HG03565 (cell line): ENCODE results near the gene PCBP3.

ENCODE experiments used
- ATAC-seq: cut with Tn5 transposase; IDR thresholded peaks from one replicate; pipeline ENCODE4 v1.9.1; 2021; ENCODE audit warnings: mild to moderate bottlenecking, moderate library complexity; ENCODE audit not compliant: unreplicated experiment

The PCBP3 gene

DNA sequence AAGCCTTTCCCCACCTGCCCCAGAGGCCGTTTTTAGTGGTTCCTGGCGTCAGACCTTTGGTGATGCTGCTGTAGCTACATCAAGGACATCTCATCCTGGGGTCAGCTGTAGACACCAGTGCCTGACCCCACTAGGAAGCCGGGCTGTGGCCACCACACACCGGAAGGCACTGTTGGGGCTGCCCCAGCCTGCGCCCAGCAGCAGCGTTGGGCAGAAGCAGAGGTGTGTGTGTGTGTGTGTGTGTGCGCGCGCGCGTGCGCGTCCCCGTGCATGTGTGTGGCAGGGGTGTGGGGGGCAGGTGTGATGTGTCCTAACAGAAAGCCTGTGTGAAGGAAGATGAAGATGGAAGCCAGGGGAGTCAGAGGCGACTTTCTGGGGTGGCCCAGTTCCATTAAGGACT lies 276.1 kb downstream of the PCBP3 start:
- no peak for ATAC-seq

GRCh38 chr21:45920824-45921600 lies 277.5 kb downstream of the PCBP3 start:
- ATAC-seq: no peak

- ATAC-seq: no peak
These were observed 278.4 kb downstream of the PCBP3 start for GRCh38 chr21:45921917-45922316.

GRCh38 chr21:45922648-45923047 lies 279.1 kb downstream of the PCBP3 start:
- ATAC-seq: no peak

DNA sequence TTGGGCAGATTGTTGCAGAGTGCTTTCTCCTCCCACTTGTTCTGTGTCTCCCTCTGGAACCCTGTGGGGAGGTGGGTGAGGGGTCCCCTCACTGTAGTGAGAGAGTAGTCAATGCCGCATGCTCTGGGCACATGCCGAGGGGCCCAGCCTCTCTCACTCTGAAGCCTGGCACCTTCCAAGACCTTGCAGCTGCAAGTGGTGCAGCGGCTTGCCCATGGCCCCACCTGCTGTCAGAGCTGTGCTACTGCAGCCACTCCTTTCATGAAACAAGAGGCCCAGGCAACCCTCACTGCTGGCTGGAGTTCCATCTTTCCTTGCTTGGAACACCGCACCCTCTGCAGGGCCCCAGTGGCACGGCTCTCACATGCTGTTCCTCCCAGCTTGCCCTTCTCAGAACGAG lies 279.6 kb downstream of the PCBP3 start:
- ATAC-seq: no peak

DNA sequence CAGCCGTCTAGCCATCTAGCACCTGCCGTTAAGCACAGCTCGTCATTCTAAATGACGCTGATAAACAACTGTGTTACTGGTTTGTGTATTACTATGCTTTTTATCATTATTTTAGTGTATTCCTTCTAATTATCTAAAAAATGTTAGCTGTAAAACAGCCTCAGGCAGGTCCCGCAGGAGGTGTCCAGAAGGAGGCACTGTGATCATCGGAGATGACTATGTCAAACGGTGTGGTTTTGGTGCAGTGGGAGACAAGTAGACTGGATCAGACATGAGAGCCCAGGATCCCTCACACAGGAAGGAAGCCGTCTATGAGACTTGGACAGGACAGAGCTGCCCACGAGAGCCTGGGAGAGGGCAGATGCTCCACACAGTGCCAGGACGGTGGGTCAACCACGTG lies 282.8 kb downstream of the PCBP3 start:
- ATAC-seq: no peak

GRCh38 chr21:45927032-45927431 lies 283.5 kb downstream of the PCBP3 start:
- no peak for ATAC-seq

GRCh38 chr21:45927851-45928850 lies 284.6 kb downstream of the PCBP3 start:
- no peak for ATAC-seq

GRCh38 chr21:45929449-45929848 lies 285.9 kb downstream of the PCBP3 start:
- no peak for ATAC-seq

DNA sequence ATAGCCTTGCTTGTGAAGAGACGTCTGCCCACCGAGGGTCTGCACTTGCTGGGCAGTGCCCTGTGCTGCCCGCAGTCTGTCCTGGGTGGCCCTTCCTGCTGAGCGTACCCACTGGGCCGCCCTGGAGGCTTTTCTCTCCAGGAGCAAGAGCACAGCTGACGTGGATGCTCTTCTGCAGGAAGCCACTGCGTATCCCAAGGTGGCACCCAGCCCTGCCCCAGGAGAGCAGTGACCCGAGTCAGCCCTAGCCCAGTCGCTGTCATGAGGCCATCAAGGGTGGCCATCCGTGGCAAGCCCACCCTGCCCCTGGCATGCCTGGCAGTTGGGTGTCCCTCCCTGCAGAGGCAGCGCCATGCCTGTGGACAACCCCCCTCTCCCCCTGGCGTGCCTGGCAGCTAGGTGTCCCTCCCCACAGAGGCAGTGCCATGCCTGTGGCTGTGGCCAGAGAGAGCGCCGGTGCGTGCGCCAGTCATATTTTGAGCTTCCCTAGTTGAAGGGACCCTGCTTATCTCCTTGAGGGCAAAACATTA lies 286.8 kb downstream of the PCBP3 start:
- ATAC-seq: no peak

DNA sequence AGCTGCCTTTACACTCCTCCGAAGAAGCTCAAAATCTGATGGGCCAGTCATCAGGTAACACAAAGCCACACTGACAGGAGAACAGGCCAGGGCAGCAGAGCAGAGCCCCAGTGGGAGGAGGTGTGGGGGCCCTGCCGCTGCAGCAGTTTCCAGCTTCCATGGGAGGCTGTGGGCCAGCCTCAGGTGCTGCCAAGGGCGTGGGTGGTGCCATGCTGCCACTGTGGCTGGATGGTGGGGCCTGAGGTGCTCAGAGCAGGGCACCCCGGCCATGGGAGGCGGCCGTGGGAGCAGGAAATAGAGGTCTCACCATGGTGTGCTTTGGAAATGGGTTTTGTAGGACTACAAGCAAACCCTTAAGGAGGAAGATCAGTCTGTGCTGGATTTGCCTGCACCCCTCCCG lies 287.3 kb downstream of the PCBP3 start:
- no peak for ATAC-seq

GRCh38 chr21:45931397-45931969 lies 288.0 kb downstream of the PCBP3 start:
- ATAC-seq: no peak

- no peak for ATAC-seq
These were observed 289.5 kb downstream of the PCBP3 start for GRCh38 chr21:45932922-45933502.

- no peak for ATAC-seq
These were observed 290.6 kb downstream of the PCBP3 start for GRCh38 chr21:45934085-45934484.

DNA sequence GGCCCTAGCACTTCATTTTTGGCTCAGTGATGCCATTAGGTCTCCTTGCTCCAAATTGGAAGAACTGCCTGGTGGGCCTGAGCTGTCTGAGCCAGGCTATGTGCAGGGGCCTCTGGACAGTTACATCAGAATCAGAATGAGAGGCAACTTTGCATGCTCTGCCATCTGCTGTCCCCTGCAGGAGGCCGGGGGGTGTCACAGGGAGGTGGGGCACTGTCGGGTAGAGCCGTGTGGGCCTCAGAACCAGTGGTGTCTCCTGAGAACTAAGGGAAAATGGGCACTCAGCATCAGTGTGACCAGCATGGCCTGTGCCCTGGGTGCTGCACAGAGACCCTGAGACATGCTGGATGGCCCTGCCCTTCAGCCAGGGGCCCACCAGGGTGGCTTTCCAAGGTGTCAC lies 291.0 kb downstream of the PCBP3 start:
- ATAC-seq: no peak

DNA sequence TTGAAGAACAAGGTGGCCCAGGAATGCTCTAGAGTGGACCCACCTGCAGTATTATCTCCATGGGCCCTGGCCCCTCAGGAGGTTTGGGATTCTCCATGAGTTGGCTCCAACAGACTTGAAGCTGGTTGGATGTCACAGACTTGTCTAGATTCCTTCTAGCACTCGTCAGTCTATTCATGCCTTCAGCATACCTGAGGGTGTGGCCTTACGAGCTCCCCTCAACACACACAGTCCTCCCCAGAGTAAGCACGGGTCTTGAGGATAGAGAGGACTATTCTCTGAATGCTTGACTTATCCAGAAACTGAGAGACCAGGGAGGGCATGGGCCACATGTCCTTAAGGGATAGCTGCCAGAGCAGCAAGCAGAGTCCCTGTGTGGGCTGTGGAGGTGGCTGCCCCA lies 292.1 kb downstream of the PCBP3 start:
- no peak for ATAC-seq

DNA sequence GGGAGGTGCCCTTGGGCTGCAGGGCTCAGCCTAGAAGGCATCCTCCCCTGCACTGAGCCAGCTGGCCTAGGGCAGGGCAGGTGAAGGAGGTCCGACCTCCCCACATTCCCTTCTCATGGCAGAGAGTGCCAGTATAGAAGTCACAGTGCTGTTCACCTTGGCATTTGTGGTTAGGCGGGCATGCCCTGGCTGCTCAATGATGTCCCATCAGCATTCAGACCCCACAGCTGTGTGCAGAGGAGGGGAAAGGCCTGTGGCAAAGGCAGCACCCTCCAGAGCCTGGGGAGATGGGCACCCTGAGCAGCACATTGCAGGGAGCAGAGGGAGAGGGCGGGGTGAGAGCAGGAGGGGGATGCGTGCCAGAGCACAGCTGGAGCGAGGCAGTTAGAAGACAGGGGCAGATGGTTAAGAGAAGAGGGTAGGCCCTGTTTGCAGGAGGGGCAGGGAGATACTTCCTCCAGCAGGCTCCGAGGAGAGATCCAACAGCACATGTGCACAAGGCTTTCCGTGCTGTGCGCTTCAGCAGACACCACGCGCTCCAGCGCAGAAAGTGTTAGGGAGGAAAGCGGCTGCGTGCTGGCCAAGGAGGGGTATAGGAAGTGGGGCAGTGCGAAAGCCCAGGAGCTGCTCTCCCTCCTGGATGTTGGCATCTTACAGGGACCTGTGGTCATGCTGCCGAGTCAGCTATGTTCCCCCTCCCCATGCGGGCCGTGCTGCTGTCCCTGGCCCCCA lies 294.4 kb downstream of the PCBP3 start:
- ATAC-seq: no peak

DNA sequence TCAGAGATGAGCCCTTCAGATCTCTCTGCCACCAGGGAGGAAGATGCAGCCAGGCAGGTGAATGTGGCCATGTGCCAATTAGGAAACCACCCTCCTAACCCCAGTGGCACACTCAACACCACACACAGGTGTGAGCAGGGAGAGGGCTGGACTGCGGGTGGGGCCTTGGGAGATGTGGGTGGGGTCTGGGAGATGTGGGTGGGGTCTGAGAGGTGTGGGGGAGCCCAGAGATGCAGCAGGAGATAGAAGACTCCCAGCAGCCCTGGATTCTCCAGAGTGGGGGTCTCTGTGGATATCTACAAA lies 294.9 kb downstream of the PCBP3 start:
- ATAC-seq: no peak

DNA sequence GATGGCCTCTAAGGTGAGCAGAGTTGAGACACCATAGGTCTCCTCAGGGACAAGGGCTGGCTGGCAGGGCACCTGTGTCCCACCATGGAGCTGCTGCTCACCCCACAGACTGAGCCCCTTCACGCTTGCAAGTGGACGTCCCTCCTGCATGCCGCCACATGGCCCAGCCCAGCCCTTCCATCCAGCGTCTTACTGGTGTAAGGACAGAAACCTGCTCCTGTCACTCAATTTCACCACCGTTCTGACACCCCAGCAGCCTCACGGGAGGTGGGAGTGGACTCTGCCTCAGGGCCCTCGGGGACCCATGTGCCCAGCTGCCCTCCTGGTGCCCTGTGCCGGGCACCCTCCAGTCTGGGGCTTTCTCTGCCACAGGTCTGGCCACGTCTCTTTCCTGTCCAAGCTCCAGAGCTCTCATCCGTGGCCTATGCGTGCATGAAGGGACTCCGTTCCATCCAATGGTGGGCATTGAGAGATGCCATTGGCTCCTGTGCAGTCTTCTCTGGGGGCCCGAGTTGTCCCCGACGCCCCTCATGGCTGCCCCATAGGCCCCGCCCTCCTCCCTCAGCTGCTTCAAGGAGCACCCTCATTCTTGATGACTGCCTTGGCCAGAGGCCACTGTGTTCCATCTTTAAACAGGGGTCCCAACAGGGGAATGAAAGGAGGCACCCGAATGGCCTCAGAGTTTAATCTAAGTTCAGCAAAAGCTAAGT lies 295.4 kb downstream of the PCBP3 start:
- no peak for ATAC-seq

DNA sequence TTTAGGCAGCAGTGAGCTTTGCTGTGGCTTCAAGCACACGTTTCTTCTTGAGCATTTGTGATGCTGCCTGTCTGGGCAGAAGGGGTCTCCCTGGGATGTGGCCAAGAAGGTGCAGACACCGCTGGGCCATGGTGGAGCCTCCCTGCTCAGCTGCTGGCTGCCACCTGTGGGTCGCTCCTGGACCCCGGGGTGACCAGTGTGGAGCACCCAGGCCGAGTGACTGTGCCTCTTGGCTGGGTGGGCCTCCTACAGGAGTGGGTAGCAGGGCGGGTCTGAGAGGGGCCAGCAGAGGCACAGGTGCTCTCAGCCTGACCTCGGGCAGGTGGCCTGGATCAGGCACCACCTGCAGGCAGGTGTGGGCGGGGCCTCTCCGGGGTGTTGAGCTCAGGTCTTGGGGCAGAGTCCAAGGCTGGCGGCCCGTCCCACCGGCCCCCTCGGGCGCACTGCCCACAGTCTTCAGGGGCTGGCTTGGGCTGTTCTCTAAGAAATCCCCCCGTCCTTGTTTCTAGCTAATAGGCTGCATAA lies 296.1 kb downstream of the PCBP3 start:
- no peak for ATAC-seq
